Activated CD4-positive, alpha-beta memory T cell treated with anti-CD3 and anti-CD28 coated beads, Interleukin-2, amount 10 ng/mL, durations not matched to agents 7 days and 5 days (primary cell): ENCODE data around the gene MAP3K21. TPM values are rescaled to one million over a fixed set of nuclear protein-coding genes. Genes with fewer than 3 reads are reported as not detected.

Source experiments
- CTCF ChIA-PET: fragments of 350-600 bp; sonication (Branson Sonifier 250); formaldehyde crosslinking; loops from one replicate; lab custom pipeline; 2021; ENCODE audit warnings: antibody characterized with exemption, inconsistent platforms; lab: Charles Lee
- POLR2A ChIA-PET: fragments of 350-600 bp; sonication (Branson Sonifier 250); formaldehyde crosslinking; loops from one replicate; lab custom pipeline; 2021; ENCODE audit warnings: antibody characterized with exemption; lab: Charles Lee
- DNase-seq: peaks from one replicate; pipeline ENCODE4 v3.0.0-alpha.2; 2020
- H3K27ac Mint-ChIP-seq: one replicate; pipeline ENCODE4 v1.8.0; 2021; ENCODE audit warnings: mild to moderate bottlenecking, mixed read lengths
- H3K27me3 Mint-ChIP-seq: one replicate; pipeline ENCODE4 v1.8.0; 2021; ENCODE audit warnings: mixed read lengths
- H3K36me3 Mint-ChIP-seq: one replicate; pipeline ENCODE4 v1.8.0; 2021; ENCODE audit warnings: low read depth, mixed read lengths
- H3K4me1 Mint-ChIP-seq: one replicate; pipeline ENCODE4 v1.8.0; 2021; ENCODE audit warnings: mixed read lengths
- H3K4me3 Mint-ChIP-seq: one replicate; pipeline ENCODE4 v1.8.0; 2021; ENCODE audit warnings: mild to moderate bottlenecking, mixed read lengths
- H3K9me3 Mint-ChIP-seq: one replicate; pipeline ENCODE4 v1.8.0; 2021; ENCODE audit warnings: mixed read lengths
- total RNA-seq, 2 experiments: library from RNA; stranded (reverse); gene quantifications; one replicate each; pipeline ENCODE4 v1.2.3, GENCODE V29; 2021

Gene MAP3K21
- total RNA-seq, 2 experiments from 2014 or later = 4.4 to 4.6 TPM

DNA sequence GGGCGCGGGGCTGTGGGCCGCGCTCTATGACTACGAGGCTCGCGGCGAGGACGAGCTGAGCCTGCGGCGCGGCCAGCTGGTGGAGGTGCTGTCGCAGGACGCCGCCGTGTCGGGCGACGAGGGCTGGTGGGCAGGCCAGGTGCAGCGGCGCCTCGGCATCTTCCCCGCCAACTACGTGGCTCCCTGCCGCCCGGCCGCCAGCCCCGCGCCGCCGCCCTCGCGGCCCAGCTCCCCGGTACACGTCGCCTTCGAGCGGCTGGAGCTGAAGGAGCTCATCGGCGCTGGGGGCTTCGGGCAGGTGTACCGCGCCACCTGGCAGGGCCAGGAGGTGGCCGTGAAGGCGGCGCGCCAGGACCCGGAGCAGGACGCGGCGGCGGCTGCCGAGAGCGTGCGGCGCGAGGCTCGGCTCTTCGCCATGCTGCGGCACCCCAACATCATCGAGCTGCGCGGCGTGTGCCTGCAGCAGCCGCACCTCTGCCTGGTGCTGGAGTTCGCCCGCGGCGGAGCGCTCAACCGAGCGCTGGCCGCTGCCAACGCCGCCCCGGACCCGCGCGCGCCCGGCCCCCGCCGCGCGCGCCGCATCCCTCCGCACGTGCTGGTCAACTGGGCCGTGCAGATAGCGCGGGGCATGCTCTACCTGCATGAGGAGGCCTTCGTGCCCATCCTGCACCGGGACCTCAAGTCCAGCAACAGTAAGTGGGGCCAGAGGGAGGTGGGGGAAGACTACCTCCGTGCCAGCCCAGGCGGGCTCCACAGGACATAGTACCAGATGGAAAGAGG, 808 bp downstream of the MAP3K21 start:
- POLR2A ChIA-PET = interaction anchor here (0.7 to 2.1 kb wide), 6 partner anchors 13 to 78 kb away, joined by 3 to 5 read pairs (median 4); partner anchors contain the start of gene PCNX2
- H3K36me3 Mint-ChIP-seq = no peaks in the 10 kb centered on the region
- peaks cover 11% of the 10 kb centered on the region for H3K27me3 Mint-ChIP-seq
- H3K4me1 Mint-ChIP-seq = peaks cover 15% of the 10 kb centered on the region
- H3K9me3 Mint-ChIP-seq = no peaks in the 10 kb centered on the region
- peak; percentile 31 for DNase-seq
- CTCF ChIA-PET = no interaction called here
- H3K4me3 Mint-ChIP-seq = peak overlapping the region; percentile 70
- no peak overlapping the region for H3K27ac Mint-ChIP-seq

DNA sequence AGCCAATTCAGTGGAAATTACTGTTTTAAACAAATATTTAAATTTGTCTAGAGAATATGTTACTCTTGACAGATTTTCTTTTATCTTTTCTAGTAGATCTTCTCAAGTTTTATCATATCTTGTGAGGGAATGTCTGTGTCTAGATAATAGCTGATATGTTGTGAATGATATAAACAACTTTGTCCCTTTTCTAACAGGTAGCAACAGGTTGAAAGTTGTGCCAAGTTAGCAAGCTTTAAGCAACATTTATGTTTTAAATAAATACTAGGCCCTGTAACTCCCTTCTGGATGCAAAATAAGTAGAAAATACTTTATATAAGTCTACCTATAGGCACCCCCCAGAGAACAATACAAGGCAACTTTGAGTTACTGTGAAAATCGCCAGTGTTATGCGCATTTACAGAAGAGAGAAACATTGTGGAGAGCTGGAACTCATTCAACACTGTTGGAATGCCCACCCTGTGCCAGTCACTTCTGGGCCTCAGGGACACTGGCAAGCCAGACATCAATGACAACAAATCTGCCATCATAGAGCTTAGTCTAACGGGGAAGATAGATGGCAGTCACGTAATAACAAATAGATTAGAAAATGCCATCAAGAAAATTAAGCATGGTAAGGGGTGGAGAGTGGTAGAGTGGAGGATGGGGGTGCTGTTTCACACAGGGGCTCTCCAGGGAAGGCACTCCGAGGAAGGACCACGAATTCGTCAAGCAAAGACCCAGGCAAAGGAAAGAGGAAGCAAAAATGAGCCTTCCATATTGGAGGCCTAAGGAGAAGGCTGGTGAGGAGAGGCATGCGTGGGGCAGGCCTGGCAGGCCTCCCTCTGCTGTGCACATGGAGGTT, 4.4 kb downstream of the MAP3K21 start:
- Mint-ChIP-seq H3K9me3 (no peaks in the 10 kb centered on the region), H3K4me1 (peaks cover 12% of the 10 kb centered on the region), H3K36me3 (no peaks in the 10 kb centered on the region), H3K27me3 (peaks cover 8% of the 10 kb centered on the region), H3K27ac (no peak overlapping the region), H3K4me3 (no peak overlapping the region)
- no peak for DNase-seq
- CTCF ChIA-PET = interaction anchor here (0.5 kb wide), 1 partner anchor 789 kb away, joined by 3 read pairs; no protein-coding TSS in a partner anchor
- POLR2A ChIA-PET = interaction anchor here (1.1 to 1.5 kb wide), 2 partner anchors 11 to 24 kb away, joined by 5 to 6 read pairs; no protein-coding TSS in a partner anchor

DNA sequence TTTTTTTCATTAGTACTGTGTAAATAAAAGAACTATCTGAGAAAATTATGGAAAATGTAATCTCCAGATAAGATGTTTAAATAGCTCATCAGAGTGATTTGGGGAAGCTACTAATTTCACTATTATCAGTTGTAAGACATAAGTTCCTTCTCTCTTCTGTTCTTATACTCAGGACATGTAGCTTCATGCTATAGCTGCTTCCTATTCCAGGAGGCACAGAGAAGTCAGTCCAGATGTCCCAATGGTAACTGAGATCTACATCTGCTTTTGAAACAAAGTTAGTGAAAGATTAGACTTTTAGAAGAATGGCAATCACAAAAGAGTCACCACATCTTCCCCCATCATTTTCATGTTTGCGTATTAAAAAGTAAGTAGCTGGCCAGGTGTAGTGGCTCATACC, 5.6 kb downstream of the MAP3K21 start:
- no peak for DNase-seq
- H3K36me3 Mint-ChIP-seq = no peaks in the 10 kb centered on the region
- ChIA-PET CTCF (interaction anchor here (0.6 to 1.5 kb wide), 5 partner anchors 9 to 1281 kb away, joined by 3 to 5 read pairs (median 4); no protein-coding TSS in a partner anchor), POLR2A (interaction anchor here (1.1 kb wide), 1 partner anchor 10 kb away, joined by 5 read pairs; no protein-coding TSS in a partner anchor)
- no peak overlapping the region for H3K4me3 Mint-ChIP-seq
- no peak overlapping the region for H3K27ac Mint-ChIP-seq
- H3K4me1 Mint-ChIP-seq = peaks cover 10% of the 10 kb centered on the region
- H3K27me3 Mint-ChIP-seq = peaks cover 10% of the 10 kb centered on the region
- no peaks in the 10 kb centered on the region for H3K9me3 Mint-ChIP-seq

DNA sequence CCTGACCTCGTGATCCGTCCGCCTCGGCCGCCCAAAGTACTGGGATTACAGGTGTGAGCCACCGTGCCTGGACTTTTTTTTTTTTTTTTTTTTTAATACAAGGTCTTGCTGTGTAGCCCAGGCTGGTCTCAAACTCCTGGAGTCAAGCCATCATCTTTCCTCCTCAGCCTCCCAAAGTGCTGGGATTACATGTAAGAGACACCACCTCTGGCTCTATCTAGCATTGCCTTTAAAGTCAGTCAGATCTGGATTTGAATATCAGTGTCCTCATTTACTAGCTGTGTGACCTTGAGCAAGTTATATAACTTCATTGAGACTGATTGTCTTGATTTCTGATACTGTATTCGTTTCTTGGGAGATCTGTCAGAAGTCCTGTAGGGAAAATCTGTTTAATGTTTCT, 6.6 kb downstream of the MAP3K21 start:
- peaks cover 18% of the 10 kb centered on the region for H3K27me3 Mint-ChIP-seq
- POLR2A ChIA-PET = no interaction called here

DNA sequence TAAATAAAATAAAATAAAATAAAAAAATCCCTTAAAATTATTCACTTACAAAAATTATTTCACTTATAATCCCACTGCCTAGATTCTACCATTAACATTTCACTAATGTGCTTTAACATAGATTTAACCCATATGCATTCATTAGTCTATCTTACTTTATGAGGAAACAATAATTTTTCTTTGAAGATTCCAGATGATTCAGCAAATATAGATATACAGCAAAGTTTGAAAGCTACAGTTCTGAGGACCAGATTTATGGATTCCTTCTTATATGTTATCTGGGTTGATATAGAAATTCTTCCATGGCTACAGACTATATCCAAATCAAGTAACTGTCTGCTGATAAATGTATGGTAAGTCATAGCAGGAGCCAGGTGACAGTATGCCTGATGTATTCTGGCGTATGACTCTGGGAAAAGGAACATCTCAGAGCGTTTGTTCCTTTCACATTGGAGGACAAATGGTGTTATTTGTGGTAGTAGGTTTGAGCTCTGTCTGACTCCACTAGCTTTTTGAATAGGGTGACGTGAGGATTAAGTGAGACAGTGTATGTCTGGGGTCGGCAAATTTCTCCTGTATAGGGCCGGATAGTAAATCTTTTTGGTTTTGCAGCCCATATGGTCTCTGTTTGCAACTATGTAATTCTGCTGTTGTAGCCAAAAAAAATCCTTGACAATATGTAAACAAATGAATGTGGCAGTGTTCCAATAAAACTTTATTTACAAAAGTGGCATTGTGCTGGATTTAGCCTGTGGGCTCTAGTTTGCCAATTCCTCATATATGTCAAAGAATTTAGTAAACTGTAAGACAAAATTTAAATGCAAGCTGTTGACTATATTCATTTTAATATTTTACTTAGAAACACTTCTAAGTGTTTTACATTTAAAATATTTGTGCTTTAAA, 9.3 kb downstream of the MAP3K21 start:
- CTCF ChIA-PET = no interaction called here
- Mint-ChIP-seq H3K27ac (no peak overlapping the region), H3K4me3 (no peak overlapping the region), H3K27me3 (peaks cover 30% of the 10 kb centered on the region), H3K36me3 (no peaks in the 10 kb centered on the region), H3K4me1 (peaks cover 7% of the 10 kb centered on the region), H3K9me3 (no peaks in the 10 kb centered on the region)
- POLR2A ChIA-PET = no interaction called here
- no peak for DNase-seq

More for the DNA sequence above, 6.6 kb downstream of the MAP3K21 start:
- H3K4me1 Mint-ChIP-seq = peaks cover 7% of the 10 kb centered on the region
- no peak overlapping the region for H3K27ac Mint-ChIP-seq
- CTCF ChIA-PET = interaction anchor here (1.5 kb wide), 1 partner anchor 29 kb away, joined by 5 read pairs; no protein-coding TSS in a partner anchor
- DNase-seq = no peak
- no peak overlapping the region for H3K4me3 Mint-ChIP-seq
- no peaks in the 10 kb centered on the region for H3K36me3 Mint-ChIP-seq
- no peaks in the 10 kb centered on the region for H3K9me3 Mint-ChIP-seq

DNA sequence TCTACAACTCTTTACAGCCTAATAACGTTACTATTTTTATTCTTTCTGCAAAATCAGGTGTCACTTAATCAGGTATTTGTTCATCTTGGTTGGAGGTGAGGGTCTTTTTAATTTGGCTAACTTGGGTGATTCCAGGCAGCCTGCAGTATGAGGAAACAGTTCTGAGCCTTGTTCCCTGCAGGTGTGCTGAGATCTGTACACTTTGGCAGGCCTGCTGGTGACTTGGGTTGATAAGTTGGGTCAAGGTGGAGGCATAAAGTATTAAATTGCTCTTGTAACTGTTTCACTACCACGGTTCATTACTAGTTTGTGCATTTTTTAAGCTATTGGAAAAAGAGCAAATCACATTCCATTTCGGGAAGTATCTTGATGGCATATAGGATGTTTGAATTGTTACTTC, 10.0 kb downstream of the MAP3K21 start:
- ChIA-PET POLR2A (no interaction called here), CTCF (no interaction called here)
- no peaks in the 10 kb centered on the region for H3K36me3 Mint-ChIP-seq
- no peak overlapping the region for H3K27ac Mint-ChIP-seq
- no peak for DNase-seq
- H3K4me1 Mint-ChIP-seq = peaks cover 7% of the 10 kb centered on the region
- no peak overlapping the region for H3K4me3 Mint-ChIP-seq
- H3K9me3 Mint-ChIP-seq = no peaks in the 10 kb centered on the region
- H3K27me3 Mint-ChIP-seq = peaks cover 34% of the 10 kb centered on the region

DNA sequence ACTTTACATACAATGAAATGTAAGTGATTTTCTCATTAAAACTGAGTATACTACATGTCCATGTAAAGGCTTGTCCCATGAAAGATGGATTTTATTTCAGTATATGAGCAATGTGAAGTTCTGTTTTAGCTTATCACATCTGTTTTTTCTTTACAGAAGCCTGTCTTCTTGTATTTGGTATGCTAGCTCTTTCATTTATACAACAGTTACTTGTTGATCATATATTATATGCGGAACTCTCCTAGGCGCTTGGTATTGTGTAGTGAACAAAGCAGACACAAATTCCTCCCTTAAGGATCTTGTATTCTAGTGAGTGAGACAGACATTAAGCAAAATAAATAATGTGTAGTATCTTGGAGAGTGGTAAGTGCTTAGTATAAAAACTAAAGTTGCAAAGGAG, 10.6 kb downstream of the MAP3K21 start:
- peaks cover 7% of the 10 kb centered on the region for H3K4me1 Mint-ChIP-seq
- H3K4me3 Mint-ChIP-seq = no peak overlapping the region
- CTCF ChIA-PET = no interaction called here
- peaks cover 34% of the 10 kb centered on the region for H3K27me3 Mint-ChIP-seq
- H3K9me3 Mint-ChIP-seq = no peaks in the 10 kb centered on the region
- no peak overlapping the region for H3K27ac Mint-ChIP-seq
- no peaks in the 10 kb centered on the region for H3K36me3 Mint-ChIP-seq
- no peak for DNase-seq
- POLR2A ChIA-PET = no interaction called here

DNA sequence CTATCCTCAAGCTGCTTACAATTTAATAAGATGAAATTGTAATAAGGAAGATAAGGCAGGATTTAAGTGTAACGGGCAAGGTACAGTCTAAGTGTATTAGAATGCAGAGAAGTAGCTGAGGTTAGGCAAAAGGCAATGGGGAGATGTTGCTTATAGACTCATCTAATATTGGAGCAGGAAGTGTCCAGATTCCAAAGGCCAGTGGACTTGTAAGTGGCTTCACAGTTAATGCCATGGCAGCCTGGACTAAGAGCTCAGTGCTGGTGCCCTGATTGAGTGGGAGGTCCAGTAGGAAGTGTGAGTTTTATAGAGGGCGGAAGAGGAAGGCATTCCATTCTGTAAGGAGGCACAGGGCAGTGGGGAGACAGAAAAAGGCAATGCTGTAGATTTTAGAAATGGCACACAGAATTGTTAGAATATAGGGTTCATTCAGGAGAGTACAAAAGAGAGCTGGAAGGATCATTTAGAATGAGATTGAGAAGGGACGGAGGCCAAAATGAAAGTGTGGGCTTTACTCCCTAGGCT, 12.6 kb downstream of the MAP3K21 start:
- no peak for DNase-seq
- Mint-ChIP-seq H3K4me1 (peaks cover 14% of the 10 kb centered on the region), H3K4me3 (no peak overlapping the region), H3K9me3 (peaks cover 6% of the 10 kb centered on the region), H3K36me3 (no peaks in the 10 kb centered on the region), H3K27me3 (peaks cover 30% of the 10 kb centered on the region), H3K27ac (no peak overlapping the region)
- ChIA-PET POLR2A (no interaction called here), CTCF (no interaction called here)

DNA sequence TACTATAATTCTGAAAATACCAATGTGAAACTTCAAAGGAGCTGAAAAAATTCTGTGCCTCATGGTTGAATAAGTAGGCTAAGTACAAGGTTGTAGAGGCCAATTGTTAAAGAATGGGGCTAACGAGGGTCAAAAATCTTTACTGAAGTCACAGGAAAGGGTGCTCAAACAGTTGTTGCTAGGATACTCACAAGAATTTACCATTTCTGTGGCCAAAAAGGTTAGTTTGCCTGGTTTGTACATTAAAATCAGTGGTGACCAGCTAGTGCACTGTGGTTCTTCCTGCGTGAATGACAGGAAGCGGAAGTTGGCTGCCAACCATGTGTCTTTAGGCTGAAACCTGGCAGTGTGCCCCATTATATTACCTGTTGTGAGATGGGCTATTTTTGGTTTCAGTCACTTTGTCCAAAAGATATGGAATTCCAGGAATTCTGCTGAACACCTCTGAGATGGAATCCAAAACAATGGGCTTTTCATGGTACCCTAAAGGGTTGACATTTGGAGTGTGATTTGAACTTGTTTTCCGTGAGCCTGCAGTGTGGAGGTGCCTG, 13.5 kb downstream of the MAP3K21 start:
- peaks cover 20% of the 10 kb centered on the region for H3K4me1 Mint-ChIP-seq
- peaks cover 30% of the 10 kb centered on the region for H3K27me3 Mint-ChIP-seq
- H3K9me3 Mint-ChIP-seq = peaks cover 6% of the 10 kb centered on the region
- DNase-seq = no peak
- H3K4me3 Mint-ChIP-seq = no peak overlapping the region
- ChIA-PET CTCF (no interaction called here), POLR2A (no interaction called here)
- no peaks in the 10 kb centered on the region for H3K36me3 Mint-ChIP-seq
- no peak overlapping the region for H3K27ac Mint-ChIP-seq

DNA sequence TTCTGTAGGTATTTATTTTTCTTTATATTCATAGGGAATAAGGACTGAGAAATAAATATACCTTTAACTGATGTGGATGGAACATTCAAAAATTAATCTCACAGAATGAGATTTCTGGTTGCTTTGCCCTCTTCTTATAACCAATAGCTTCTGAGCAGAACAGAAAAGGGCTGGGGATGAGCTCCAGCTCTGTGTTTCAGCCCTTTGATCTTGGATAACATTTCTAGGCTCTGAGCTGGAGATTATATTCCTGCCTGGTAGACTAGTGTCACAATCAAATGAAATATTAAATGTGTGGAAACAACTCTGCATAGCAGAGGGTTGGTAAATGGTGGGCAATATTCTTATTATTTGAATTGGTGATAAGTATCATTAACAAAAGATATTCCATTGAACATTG, 14.6 kb downstream of the MAP3K21 start:
- CTCF ChIA-PET = interaction anchor here (0.9 kb wide), 1 partner anchor 9 kb away, joined by 5 read pairs; no protein-coding TSS in a partner anchor
- DNase-seq = no peak

DNA sequence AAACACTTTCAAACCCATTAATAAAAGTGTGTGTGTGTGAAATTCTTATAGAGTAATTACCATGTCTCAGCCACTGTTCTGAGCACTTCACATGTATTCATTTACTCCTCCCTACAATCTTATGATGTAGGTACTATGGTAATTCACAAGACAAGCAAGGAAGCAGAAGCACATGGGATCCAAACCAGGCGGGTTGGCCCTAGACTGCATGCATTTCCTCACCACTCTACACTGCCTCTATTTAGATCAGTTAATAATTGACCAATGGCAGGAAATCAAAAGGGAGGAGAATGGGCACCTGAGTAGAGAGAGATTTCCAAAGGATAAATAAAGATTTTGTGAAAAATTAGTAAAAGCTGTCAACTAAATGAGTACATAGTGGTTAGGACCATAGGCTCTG, 15.7 kb downstream of the MAP3K21 start:
- peaks cover 25% of the 10 kb centered on the region for H3K4me1 Mint-ChIP-seq
- peaks cover 6% of the 10 kb centered on the region for H3K9me3 Mint-ChIP-seq
- no peak overlapping the region for H3K4me3 Mint-ChIP-seq
- ChIA-PET CTCF (no interaction called here), POLR2A (interaction anchor here (1.6 kb wide), 1 partner anchor 11 kb away, joined by 5 read pairs; no protein-coding TSS in a partner anchor)
- no peak overlapping the region for H3K27ac Mint-ChIP-seq
- DNase-seq = no peak
- peaks cover 22% of the 10 kb centered on the region for H3K27me3 Mint-ChIP-seq
- H3K36me3 Mint-ChIP-seq = peaks cover 2% of the 10 kb centered on the region

More for the DNA sequence above, 14.6 kb downstream of the MAP3K21 start:
- POLR2A ChIA-PET = interaction anchor here (1.6 kb wide), 1 partner anchor 9 kb away, joined by 5 read pairs; no protein-coding TSS in a partner anchor
- no peaks in the 10 kb centered on the region for H3K36me3 Mint-ChIP-seq
- H3K4me1 Mint-ChIP-seq = peaks cover 25% of the 10 kb centered on the region
- H3K27me3 Mint-ChIP-seq = peaks cover 28% of the 10 kb centered on the region
- H3K9me3 Mint-ChIP-seq = peaks cover 6% of the 10 kb centered on the region
- H3K27ac Mint-ChIP-seq = no peak overlapping the region
- H3K4me3 Mint-ChIP-seq = no peak overlapping the region

DNA sequence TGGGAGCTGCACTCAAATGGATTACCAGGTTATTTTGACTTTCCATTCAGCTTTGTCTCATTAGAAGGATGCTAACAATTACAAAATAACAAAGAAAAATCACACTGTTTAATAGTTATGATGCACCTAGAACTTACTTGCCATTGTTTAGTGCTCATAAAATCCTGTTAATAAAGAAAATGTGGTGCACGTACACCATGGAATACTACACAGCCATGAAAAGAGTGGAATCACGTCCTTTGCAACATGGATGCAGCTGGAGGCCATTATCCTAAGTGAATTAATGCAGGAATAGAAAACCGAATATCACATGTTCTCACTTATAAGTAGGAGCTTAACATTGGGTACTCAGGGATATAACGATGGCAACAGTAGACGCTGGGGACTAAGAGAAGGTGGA, 19.8 kb downstream of the MAP3K21 start:
- no peak for DNase-seq
- H3K4me1 Mint-ChIP-seq = peaks cover 18% of the 10 kb centered on the region
- ChIA-PET CTCF (interaction anchor here (1.2 kb wide), 1 partner anchor 14 kb away, joined by 3 read pairs; no protein-coding TSS in a partner anchor), POLR2A (no interaction called here)
- H3K4me3 Mint-ChIP-seq = no peak overlapping the region
- H3K9me3 Mint-ChIP-seq = peaks cover 6% of the 10 kb centered on the region
- H3K36me3 Mint-ChIP-seq = peaks cover 3% of the 10 kb centered on the region
- H3K27ac Mint-ChIP-seq = no peak overlapping the region
- H3K27me3 Mint-ChIP-seq = peaks cover 1% of the 10 kb centered on the region
